MM.1S (cell line): ENCODE measurements around the gene GPR139.

Experiments
- EZH2 ChIP-seq: fragments of 300-600 bp; sonication (generic); optimal IDR thresholded peaks from 2 replicates; pipeline ENCODE3; 2017; ENCODE audit warnings: low read depth, mild to moderate bottlenecking, antibody characterized with exemption, low read length, mixed read lengths
- EZH2phosphoT487 ChIP-seq: fragments of 300-600 bp; sonication (generic); IDR thresholded peaks from 2 replicates; pipeline ENCODE4 v1.6.1; 2018; ENCODE audit warnings: antibody characterized with exemption, low read length
- TF ChIP-seq, protein P1 (sequence below): fragments of 300-600 bp; sonication (generic); IDR thresholded peaks from 2 replicates; pipeline ENCODE4 v1.5.1; 2016; ENCODE audit warnings: antibody characterized with exemption, low read length, mixed read lengths

DNA sequence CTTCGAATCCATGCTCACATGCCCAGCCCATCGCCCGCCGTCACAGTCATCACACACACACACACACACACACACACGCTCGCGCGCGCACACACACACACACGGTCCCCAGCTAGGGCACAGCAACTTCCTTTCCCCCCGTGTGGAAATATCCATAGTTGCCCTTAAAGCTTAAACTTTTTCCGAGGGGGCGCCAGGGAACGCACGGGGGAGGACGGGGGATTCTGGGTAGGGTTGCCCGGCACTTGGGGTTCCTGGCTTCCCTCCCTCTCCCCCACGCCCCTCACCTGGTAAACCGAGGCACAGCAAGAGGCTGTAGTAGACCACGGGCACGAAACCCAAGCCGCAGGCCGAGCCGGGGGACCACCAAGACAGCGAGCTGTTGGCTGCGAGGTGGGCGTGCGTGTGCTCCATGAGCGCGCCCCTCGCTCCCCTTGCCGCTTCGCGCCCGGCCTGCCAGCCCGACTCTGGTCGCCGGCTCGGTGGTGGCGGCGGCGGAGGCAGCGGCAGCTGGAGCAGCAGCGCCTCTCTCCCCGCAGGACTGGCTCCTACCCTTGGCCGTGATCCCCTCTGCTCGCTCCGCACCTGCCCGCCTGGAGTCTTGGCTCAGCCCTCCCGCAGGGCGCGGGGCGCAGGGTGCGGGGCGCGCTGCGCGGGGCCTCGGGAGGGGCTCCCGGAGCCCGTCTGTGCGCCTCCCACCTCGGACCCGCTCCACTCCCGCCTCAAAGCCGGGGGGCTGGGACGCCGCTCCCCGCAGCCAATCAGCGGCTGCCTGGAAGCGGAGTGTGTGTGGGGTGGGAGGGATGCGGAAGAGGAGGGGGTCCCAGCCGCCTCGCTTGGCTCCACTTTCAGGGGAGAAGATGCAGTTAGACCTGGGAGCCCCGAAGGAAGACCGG, at the start of gene GPR139:
- TF ChIP-seq, protein P1, sequence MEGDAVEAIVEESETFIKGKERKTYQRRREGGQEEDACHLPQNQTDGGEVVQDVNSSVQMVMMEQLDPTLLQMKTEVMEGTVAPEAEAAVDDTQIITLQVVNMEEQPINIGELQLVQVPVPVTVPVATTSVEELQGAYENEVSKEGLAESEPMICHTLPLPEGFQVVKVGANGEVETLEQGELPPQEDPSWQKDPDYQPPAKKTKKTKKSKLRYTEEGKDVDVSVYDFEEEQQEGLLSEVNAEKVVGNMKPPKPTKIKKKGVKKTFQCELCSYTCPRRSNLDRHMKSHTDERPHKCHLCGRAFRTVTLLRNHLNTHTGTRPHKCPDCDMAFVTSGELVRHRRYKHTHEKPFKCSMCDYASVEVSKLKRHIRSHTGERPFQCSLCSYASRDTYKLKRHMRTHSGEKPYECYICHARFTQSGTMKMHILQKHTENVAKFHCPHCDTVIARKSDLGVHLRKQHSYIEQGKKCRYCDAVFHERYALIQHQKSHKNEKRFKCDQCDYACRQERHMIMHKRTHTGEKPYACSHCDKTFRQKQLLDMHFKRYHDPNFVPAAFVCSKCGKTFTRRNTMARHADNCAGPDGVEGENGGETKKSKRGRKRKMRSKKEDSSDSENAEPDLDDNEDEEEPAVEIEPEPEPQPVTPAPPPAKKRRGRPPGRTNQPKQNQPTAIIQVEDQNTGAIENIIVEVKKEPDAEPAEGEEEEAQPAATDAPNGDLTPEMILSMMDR: no peak
- no peak for TF ChIP-seq EZH2
- TF ChIP-seq EZH2phosphoT487: no peak
